Renal pelvis (tissue), 4 donors: Measurements from ENCODE around the gene DOCK1. TPM values are rescaled to one million over a fixed set of nuclear protein-coding genes. Genes with fewer than 3 reads are reported as not detected.

ENCODE experiments used
- DNase-seq: peaks from one replicate; pipeline ENCODE4 v3.0.0-alpha.2; 2013
- polyA plus RNA-seq, 3 donors: library from polyadenylated mRNA; unstranded; fragments of 120-200 nt; gene quantifications; one replicate each; pipeline ENCODE4 v1.2.1, GENCODE V29; 2013; ENCODE audit not compliant: insufficient read length in 3 of 3

Gene DOCK1
- polyA plus RNA-seq, 3 donors = 61.5 to 65.1 (median 61.9) TPM

DNA sequence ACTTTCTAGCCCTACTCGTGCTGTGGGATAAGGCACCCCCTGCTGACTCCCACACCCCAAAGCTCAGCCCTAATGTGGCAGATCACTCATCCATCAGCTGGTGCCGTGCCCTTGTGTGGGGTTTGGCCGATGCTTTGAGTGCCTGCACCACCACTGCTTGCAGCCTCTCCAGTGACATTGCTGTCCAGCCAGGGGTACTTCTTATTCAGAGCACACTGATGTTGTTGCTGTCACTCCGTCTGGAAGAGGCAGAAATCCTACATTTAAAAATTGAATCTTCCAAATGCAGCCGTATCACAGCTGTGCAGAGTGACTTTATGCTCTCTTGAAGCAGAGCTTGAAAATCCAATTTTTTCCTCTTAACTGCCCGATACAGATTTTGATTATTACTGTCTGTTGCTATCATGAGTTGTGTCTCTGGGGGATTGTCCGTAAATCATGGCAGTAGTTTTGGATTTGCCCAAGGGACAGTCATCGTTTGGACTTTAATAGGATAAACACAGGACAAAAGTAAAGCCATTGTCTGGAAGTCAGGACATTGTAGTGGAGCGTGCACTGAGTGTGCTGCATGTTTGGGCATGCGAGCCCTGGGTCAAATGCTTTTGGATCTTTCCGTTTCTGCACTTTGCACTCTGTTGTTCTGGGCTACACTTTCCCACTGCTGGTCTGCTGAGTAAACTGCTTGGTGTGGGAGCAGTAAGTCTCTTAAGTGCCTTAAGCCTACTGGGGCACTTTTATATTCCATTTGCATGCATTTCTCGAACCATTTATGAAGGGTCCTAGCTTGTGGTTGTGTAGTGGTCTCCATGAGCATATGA, 128.2 kb downstream of the DOCK1 start:
- no peak for DNase-seq

GRCh38 chr10:127034034-127034633, 128.9 kb downstream of the DOCK1 start:
- no peak for DNase-seq

- no peak for DNase-seq
Observed at GRCh38 chr10:127034790-127035189, 129.6 kb downstream of the DOCK1 start.

DNA sequence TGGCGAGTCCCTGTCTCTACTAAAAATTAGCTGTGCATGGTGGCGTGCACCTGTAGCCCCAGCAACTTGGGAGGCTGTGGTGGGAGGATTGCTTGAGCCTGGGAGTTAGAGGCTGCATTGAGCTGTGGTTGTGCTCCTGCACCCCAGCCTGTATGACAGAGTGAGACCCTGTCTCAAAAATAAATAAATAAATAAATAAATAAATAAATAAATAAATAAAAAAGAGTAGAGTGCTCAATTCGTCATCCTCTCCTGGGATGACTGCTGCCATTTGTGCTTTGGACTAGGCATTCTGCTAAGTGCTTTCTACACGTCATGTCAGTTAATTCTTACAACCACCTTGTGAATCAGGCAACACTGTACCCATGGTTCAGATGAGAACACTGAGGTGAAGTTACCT, 130.6 kb downstream of the DOCK1 start:
- DNase-seq = no peak

DNA sequence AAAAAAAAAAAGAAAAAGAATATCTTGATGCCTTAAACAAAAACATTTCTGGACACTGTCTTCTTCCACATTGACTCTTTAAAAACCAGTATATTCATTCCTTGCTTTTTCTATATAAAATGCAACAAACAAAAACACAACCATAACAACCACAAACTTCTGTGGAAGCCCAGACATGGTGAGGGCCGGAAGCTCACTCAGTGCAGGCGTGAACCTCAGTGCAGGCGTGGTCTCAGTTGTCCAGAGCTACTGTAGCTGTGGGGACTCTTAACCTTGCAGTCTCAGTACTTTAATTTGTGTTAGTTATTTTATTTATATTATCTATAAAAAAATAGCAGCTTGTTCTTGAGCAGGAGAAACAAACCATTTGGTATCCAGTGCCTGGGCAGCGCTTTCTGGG, 131.8 kb downstream of the DOCK1 start:
- DNase-seq = no peak

GRCh38 chr10:127039435-127039834, 134.2 kb downstream of the DOCK1 start:
- no peak for DNase-seq

- no peak for DNase-seq
Observed at GRCh38 chr10:127040756-127041155, 135.5 kb downstream of the DOCK1 start.

GRCh38 chr10:127041552-127041951, 136.3 kb downstream of the DOCK1 start:
- DNase-seq = no peak

DNA sequence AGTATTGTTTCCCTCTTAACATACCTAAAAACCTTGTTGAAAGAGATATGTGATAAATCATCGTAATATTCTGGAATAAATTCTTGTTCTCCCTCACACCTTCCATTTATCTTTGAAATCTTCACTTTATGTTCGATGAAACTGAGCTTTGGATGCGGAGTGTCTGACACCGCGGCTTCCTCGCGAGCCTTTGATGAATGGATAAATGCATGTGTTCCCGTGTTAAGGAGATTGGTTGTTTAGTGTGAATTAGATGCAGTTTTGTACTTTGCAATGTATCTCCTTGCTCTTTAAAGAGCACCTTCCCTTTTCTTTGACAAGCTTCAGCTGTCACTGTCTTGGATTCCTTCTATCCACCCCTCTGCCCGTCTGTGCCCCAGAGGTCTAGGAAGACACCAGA, 138.1 kb downstream of the DOCK1 start:
- no peak for DNase-seq

DNA sequence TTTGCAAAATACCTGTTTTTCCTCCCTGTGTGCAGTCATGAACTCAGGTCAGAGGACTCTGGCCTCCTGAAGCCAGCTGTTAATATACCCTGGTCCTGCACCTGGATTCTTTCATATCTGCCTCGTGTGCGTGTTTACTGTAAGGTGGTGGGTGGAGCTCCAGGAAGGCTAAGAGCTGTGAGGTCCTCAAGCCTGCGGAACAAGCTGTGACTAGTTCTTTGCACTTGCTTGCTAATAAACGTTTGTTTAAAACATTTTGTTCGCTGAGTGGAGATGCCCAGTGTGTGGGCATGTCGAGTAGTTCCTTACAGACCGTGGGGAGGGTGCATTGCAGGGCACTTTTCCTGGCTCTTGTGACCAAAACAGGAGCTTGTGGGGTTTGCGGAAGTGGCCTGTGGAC, 139.0 kb downstream of the DOCK1 start:
- DNase-seq = no peak

GRCh38 chr10:127046975-127047877, 142.0 kb downstream of the DOCK1 start:
- no peak for DNase-seq

DNA sequence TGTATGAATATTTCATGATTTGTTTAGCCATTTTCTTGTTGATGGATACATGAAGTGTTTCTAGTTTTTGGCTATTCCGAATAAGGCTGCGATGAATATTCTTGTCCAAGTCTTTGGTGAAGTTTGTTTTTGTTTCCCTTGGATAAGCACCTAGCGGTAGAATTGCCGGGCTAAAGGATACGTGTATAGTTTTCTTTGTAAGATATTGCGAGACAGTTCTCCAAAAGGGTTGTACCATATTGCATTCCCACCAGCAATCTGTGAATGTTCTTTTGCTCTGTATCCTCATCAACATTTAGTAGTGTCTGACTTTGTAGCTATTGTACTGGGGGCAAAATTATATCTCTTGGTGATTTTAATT, 142.6 kb downstream of the DOCK1 start:
- no peak for DNase-seq

DNA sequence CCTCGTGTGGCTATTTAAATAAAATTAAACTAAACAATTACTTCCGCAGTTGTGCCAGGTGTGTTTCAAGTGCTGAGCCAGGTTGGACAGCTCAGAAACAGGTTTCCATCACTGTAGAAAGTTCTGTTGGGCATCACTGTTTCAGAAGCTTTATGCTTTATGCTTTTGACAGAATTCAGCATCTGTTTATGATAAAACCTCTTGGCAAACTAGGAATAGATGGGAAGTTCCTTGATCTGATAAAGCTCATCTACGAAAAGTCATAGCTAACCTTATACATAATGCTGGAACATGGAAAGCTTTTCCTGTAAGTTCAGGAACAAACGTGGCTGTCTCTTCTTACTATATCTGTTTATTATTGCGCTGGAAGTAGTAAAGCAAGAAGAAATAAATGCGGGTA, 143.4 kb downstream of the DOCK1 start:
- DNase-seq = no peak

DNA sequence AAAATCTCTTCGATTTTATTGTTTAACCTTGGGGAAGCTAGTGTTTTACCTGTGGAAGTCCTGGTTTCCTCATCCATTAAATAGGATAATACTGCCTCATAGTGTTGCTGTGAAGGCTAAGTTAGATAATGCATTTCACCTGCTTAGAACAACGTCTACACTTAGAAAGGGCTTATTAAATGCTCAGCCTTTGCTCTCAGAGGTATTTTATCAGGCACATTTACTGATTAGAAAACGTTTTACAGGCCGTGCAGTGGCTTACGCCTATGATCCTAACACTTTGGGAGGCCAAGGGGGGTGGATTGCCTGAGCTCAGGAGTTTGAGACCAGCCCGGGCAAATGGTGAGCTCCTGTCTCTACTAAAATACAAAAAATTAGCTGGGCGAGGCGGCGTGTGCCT, 146.8 kb downstream of the DOCK1 start:
- DNase-seq = no peak

GRCh38 chr10:127055263-127055662, 150.0 kb downstream of the DOCK1 start:
- DNase-seq = no peak

GRCh38 chr10:127059314-127059713, 154.1 kb downstream of the DOCK1 start:
- DNase-seq = no peak

GRCh38 chr10:127063762-127064161, 158.5 kb downstream of the DOCK1 start:
- peak; percentile 7 for DNase-seq

GRCh38 chr10:127064474-127064873, 159.2 kb downstream of the DOCK1 start:
- DNase-seq = no peak

DNA sequence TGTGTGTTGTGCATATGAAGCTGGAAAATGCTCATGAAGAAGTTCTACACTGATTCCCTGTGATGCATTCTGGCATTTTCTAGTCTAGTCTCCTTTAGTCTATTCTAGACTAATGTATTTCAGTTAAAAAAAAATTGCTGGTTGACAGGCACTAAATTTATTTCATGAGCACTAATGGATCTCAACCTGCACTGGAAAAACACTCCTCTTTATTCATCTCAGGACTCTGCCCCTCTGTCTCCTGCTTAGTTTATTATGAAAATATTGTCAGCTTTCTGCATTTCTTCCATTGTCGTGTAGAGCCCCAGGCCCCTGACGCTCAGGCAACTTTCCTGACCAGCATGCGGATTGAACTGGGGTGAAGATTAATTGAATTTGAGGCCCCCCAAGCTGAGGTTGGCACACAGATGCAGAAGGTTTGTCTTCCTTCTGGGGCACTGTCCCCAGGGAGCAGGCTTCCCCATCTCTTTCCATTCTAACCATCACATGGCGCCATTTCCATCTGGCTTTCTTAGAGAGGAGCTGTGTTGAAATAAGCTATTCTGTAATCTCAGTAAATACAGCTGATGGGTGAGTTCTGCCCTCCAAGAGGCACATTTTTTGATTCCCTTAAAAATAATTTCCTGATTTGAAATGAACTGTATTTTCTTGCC, 162.4 kb downstream of the DOCK1 start:
- DNase-seq = no peak

DNA sequence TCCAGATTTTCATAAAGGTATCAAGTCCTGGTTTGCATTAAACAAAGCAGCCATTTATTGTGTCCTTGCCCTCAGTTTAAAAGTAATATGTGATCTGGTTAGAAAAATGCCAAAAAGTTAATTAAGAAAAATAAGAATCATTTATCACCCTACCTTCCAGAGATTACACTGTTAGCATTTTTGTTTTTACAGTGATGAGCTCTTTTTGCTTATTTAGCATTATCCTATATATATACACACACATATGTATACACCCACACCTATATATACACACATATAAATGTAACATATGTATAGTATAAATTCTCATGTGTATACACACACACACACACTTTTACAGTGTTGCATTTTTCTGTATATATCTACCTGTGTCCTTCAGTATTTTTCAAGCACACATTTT, 163.3 kb downstream of the DOCK1 start:
- DNase-seq = no peak

- DNase-seq = no peak
Observed at GRCh38 chr10:127069436-127069835, 164.2 kb downstream of the DOCK1 start.

- DNase-seq = no peak
Observed at GRCh38 chr10:127071126-127071525, 165.9 kb downstream of the DOCK1 start.
